GM19455 (cell line): ENCODE data around the gene NKAIN2.

ENCODE experiments used
- ATAC-seq: cut with Tn5 transposase; IDR thresholded peaks from one replicate; pipeline ENCODE4 v1.9.1; 2021; ENCODE audit not compliant: unreplicated experiment

The NKAIN2 gene

GRCh38 chr6:124795643-124796463 is 992.2 kb downstream of the NKAIN2 start:
- no peak for ATAC-seq

- ATAC-seq: no peak
Measured at GRCh38 chr6:124796464-124796970, 992.9 kb downstream of the NKAIN2 start.

GRCh38 chr6:124797224-124797623 is 993.6 kb downstream of the NKAIN2 start:
- ATAC-seq: no peak

DNA sequence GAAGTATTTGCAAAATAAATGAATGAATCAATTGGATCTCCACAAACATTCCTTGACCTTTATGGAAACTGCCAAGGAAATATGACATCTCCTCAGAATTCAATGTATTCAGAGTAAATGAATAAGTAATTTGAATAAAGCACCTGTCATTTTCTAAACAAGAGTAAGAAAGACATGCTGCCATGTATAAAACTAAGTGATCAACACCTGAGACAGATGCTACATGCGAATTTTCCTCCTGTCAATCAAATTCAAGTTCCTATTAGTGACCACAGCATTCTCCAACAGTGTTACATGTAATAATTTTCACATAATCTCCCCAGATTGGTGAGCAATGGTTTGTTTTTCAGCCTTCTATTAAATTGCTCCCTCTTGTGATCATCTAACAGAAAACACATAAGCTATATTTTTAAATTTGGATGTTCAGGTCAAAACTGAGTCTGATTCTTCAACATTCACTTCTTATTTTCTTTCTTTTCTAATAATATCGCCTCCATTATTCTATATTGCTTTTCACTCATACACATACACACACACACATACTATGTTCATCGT is 995.4 kb downstream of the NKAIN2 start:
- ATAC-seq: no peak

- ATAC-seq: no peak
Measured at GRCh38 chr6:124799638-124800037, 996.0 kb downstream of the NKAIN2 start.

GRCh38 chr6:124800222-124800621 is 996.6 kb downstream of the NKAIN2 start:
- no peak for ATAC-seq

GRCh38 chr6:124812067-124812466 is 1008.4 kb downstream of the NKAIN2 start:
- ATAC-seq: no peak

GRCh38 chr6:124819346-124819745 is 1015.7 kb downstream of the NKAIN2 start:
- ATAC-seq: no peak

- no peak for ATAC-seq
Measured at GRCh38 chr6:124822204-124822613, 1018.5 kb downstream of the NKAIN2 start.

- ATAC-seq: no peak
Measured at GRCh38 chr6:124822721-124823120, 1019.1 kb downstream of the NKAIN2 start.

- no peak for ATAC-seq
Measured at GRCh38 chr6:124823240-124824111, 1019.8 kb downstream of the NKAIN2 start.

GRCh38 chr6:124825564-124825963 is 1021.9 kb downstream of the NKAIN2 start:
- no peak for ATAC-seq

DNA sequence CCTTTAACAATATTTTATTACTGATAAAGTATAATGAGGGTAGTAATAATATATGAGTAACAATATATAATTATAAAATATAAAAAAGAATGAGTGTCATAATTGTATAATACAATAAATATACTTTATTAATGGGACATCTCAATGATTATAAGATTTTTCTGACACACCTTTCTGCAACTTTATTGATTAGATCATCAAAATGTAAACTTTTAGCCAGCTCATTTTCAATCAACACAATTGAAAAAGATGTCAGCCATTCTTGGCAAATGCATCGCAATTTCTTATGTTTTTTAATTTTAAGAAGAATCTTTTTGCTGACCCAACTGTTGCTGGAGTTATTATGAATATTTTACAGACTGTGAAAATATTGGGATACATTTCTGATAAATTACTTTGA is 1026.2 kb downstream of the NKAIN2 start:
- ATAC-seq: no peak

DNA sequence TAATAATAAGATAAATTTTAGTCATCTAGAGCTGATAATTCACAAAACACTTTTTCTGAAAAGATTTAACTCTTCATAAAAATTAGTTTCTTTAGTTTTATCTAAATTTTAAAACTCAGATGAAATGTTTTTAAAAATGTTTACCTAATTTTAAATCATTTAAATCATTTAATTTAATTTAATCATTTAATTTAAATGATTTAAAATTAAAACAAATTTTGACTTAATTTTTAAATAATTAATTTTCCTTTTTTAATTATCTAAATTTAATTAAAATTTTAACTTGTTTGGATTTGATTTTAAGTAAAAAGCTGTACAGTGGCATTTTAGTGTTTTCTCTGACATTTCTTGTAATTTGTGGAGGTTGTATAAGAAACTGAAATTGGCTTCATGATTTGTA is 1026.8 kb downstream of the NKAIN2 start:
- no peak for ATAC-seq

DNA sequence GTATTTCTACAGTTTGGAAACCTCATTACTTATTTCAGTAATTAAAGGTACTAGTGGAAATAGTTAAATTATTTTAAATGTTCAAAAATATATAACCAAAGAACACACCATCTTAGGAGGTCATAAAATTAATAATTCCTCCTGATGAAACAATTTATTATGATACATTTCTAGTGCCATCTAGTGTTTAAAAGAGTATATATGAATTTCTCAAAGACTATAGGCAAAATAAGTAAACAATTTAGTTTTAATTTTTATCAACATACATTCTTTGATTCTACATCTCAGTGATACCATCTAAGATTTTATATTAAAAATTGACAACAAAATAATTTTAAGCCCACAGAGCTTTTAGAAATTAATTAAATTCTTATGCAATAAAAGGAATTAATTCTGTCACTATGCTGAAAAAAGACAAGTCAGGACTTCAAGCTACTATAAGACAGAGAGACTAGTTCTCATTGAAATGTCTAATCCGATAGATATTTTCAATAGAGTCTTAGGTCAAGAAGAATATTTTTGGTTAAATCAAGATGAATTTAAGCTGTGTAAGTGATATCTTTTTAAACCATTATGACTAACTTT is 1050.8 kb downstream of the NKAIN2 start:
- no peak for ATAC-seq

DNA sequence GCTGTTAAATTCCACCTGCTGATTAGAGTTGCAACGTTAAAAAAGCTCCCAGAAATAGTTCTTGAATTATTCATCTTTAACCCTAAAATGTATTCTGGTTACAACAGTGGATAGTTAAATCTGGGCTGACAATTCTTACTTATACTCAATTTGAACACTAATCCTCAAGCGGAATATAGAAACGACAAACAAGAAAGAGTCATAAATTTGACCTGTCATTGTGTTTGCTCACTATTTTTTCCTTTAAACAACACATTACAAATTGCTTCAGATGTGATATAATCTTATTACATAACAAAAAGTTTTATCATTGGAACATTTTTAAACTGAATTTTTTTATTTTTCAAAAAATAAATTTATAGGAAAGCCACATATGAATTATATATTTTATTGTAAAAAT is 1054.1 kb downstream of the NKAIN2 start:
- no peak for ATAC-seq

- no peak for ATAC-seq
Measured at GRCh38 chr6:124858564-124858963, 1054.9 kb downstream of the NKAIN2 start.

DNA sequence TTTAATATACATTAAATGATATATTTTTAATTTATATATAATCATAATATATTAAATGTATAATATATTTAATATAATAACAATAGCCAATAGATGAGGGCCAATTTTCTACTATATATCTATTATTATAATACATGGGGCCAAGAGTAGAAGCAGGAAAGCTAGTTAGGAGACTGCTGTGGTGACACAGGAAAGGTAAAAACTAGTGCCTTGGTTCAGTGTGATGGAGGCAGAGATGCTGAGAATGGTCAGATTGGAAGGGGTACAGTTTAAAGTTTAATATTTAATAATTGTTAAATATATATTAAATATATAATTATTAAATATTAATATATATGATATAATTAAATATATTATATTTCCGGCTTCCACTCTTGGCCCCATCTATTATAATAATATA is 1055.7 kb downstream of the NKAIN2 start:
- no peak for ATAC-seq

- ATAC-seq: no peak
Measured at GRCh38 chr6:124866040-124866439, 1062.4 kb downstream of the NKAIN2 start.

GRCh38 chr6:124867121-124867520 is 1063.5 kb downstream of the NKAIN2 start:
- no peak for ATAC-seq

GRCh38 chr6:124868481-124868880 is 1064.8 kb downstream of the NKAIN2 start:
- ATAC-seq: no peak
